HepG2 (cell line): ENCODE data around the gene RYR2. TPM values are rescaled to one million over a fixed set of nuclear protein-coding genes. Genes with fewer than 3 reads are reported as not detected.

Experiments used
- BORCS8-MEF2B ChIP-seq: sonication (generic); formaldehyde crosslinking; IDR thresholded peaks from 2 replicates; pipeline ENCODE4 v1.8.0; 2022; ENCODE audit warnings: mild to moderate bottlenecking, missing genetic modification reagents
- CREM ChIP-seq, 2 experiments: sonication (generic) in 1 of 2; formaldehyde crosslinking in 1 of 2; IDR thresholded peaks; 2 replicates each; pipeline versions ENCODE4 v1.4.0 to v1.6.1; 2016 to 2020; ENCODE audit warnings: antibody characterized with exemption in 1 of 2, mild to moderate bottlenecking in 1 of 2, missing genetic modification reagents in 1 of 2
- ETS1 ChIP-seq: sonication (generic); formaldehyde crosslinking; IDR thresholded peaks from 2 replicates; pipeline ENCODE4 v1.4.0; 2020; ENCODE audit warnings: missing genetic modification reagents
- HNF4A ChIP-seq: sonication (generic); formaldehyde crosslinking; IDR thresholded peaks from 2 replicates; pipeline ENCODE4 v1.4.0; 2020; ENCODE audit warnings: missing genetic modification reagents
- HNRNPUL1 ChIP-seq: fragments of 200-400 bp; formaldehyde crosslinking; IDR thresholded peaks from 2 replicates; pipeline ENCODE4 v1.6.1; 2017; ENCODE audit warnings: low read depth, mild to moderate bottlenecking, low read length, moderate library complexity
- ISL2 ChIP-seq: sonication (generic); formaldehyde crosslinking; IDR thresholded peaks from 2 replicates; pipeline ENCODE4 v1.5.0; 2020; ENCODE audit warnings: missing genetic modification reagents
- NFE2 ChIP-seq: sonication (generic); formaldehyde crosslinking; IDR thresholded peaks from 2 replicates; pipeline ENCODE4 v1.4.0; 2020; ENCODE audit warnings: missing genetic modification reagents
- NR2F2 ChIP-seq: IDR thresholded peaks from 2 replicates; pipeline ENCODE4 v1.6.1; 2012; ENCODE audit warnings: low read depth, inconsistent platforms, borderline replicate concordance
- PCBP1 ChIP-seq: fragments of 200-400 bp; formaldehyde crosslinking; IDR thresholded peaks from 2 replicates; pipeline ENCODE4 v1.6.1; 2017; ENCODE audit warnings: mild to moderate bottlenecking, low read depth, low read length, borderline replicate concordance
- REL ChIP-seq: sonication (generic); formaldehyde crosslinking; conservative IDR thresholded peaks from 2 replicates; pipeline ENCODE4 v1.8.0; 2022; ENCODE audit warnings: mild to moderate bottlenecking, missing genetic modification reagents, moderate library complexity
- STAG1 ChIP-seq: sonication (generic); formaldehyde crosslinking; IDR thresholded peaks from 2 replicates; pipeline ENCODE4 v1.4.0; 2020; ENCODE audit warnings: missing genetic modification reagents
- ZBTB7B ChIP-seq: sonication (generic); formaldehyde crosslinking; IDR thresholded peaks from 2 replicates; pipeline ENCODE4 v1.4.0; 2020; ENCODE audit warnings: missing genetic modification reagents
- ZFP36 ChIP-seq: fragments of 150-350 bp; IDR thresholded peaks from 2 replicates; pipeline ENCODE4 v1.6.1; 2018; ENCODE audit warnings: borderline replicate concordance, low read length, low read depth; ENCODE audit not compliant: partially characterized antibody
- ZMAT5 ChIP-seq: sonication (generic); formaldehyde crosslinking; IDR thresholded peaks from 2 replicates; pipeline ENCODE4 v1.5.0; 2020; ENCODE audit warnings: mild to moderate bottlenecking, low read depth, missing genetic modification reagents, borderline replicate concordance
- ZNF839 ChIP-seq: sonication (generic); formaldehyde crosslinking; IDR thresholded peaks from 2 replicates; pipeline ENCODE4 v1.4.0; 2020; ENCODE audit warnings: missing genetic modification reagents, mild to moderate bottlenecking, borderline replicate concordance
- polyA plus RNA-seq, 8 experiments: library from polyadenylated mRNA; depleted of rRNA in 3 of 8; stranded (reverse) in 7 of 8; unstranded in 1 of 8; fragments of >200 nt; fragmentation: Illumina TruSeq in 4 of 8; extraction: Trizol in 4 of 8; gene quantifications; 2 replicates each; pipeline versions ENCODE4 v1.2.1 to v1.2.3, GENCODE V29; 2011 to 2016; ENCODE audit warnings: low read depth in 4 of 8, missing spikeins in 1 of 8, mixed read lengths in 1 of 8; ENCODE audit not compliant: insufficient read depth in 1 of 8
- total RNA-seq, 5 experiments: library from RNA; depleted of rRNA; stranded (reverse); fragments of >200 nt; fragmentation: Illumina TruSeq; extraction: Trizol; gene quantifications; 2 replicates each; pipeline ENCODE4 v1.2.3, GENCODE V29; 2016; ENCODE audit warnings: low read depth in 1 of 5
- TF ChIP-seq, protein P1 (sequence below): sonication (generic); formaldehyde crosslinking; IDR thresholded peaks from 2 replicates; pipeline ENCODE4 v1.8.1; 2023; ENCODE audit warnings: mild to moderate bottlenecking, moderate library complexity, missing genetic modification reagents
- TF ChIP-seq, protein P2 (sequence below): sonication (generic); formaldehyde crosslinking; IDR thresholded peaks from 2 replicates; pipeline ENCODE4 v1.8.1; 2022; ENCODE audit warnings: mild to moderate bottlenecking, missing genetic modification reagents
- TF ChIP-seq, protein P3 (sequence below): sonication (generic); formaldehyde crosslinking; IDR thresholded peaks from 2 replicates; pipeline ENCODE4 v1.4.0; 2020; ENCODE audit warnings: missing genetic modification reagents, borderline replicate concordance

Gene RYR2
- total and polyA plus RNA-seq, 2 of the 13 experiments (the other 11 are each of a cell fraction or from before 2014, with no cell fraction given): not detected

GRCh38 chr1:237864338-237865244 is 822.6 kb downstream of the RYR2 start (continued):
- TF ChIP-seq ZMAT5 (CRISPR knock-in tag): no peak
- no peak for TF ChIP-seq ZFP36
- no peak; the same call in 1 of the 2 replicates for TF ChIP-seq REL (CRISPR knock-in tag)
- TF ChIP-seq, protein P1, sequence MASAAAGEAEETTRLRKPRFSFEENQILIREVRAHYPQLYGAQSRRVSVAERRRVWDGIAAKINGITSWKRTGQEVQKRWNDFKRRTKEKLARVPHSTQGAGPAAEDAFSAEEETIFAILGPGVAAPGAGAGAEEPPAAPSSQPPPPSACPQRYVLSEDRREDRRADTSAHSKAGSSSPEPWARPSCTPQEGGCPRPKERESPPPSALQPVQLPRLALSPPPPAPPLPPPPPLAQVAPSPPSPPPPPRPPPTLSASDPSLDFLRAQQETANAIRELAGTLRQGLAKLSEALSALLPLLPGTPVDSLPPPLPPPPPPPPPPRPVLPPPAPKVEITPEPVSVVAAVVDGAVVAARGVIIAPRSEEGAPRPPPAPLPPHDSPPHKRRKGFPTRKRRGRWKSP (CRISPR knock-in tag): peak; percentile 73
- peak; percentile 85 for TF ChIP-seq NR2F2
- TF ChIP-seq HNF4A (CRISPR knock-in tag): peak; percentile 80
- TF ChIP-seq ZBTB7B: no peak
- peak; percentile 24; the same call in 1 of the 2 replicates for TF ChIP-seq CREM (IDR thresholded peaks at IDR 0.05)
- no peak for TF ChIP-seq CREM (CRISPR knock-in tag; IDR thresholded peaks at IDR 0.05)
- TF ChIP-seq, protein P2, sequence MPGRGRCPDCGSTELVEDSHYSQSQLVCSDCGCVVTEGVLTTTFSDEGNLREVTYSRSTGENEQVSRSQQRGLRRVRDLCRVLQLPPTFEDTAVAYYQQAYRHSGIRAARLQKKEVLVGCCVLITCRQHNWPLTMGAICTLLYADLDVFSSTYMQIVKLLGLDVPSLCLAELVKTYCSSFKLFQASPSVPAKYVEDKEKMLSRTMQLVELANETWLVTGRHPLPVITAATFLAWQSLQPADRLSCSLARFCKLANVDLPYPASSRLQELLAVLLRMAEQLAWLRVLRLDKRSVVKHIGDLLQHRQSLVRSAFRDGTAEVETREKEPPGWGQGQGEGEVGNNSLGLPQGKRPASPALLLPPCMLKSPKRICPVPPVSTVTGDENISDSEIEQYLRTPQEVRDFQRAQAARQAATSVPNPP (CRISPR knock-in tag): peak; percentile 83
- TF ChIP-seq, protein P3, sequence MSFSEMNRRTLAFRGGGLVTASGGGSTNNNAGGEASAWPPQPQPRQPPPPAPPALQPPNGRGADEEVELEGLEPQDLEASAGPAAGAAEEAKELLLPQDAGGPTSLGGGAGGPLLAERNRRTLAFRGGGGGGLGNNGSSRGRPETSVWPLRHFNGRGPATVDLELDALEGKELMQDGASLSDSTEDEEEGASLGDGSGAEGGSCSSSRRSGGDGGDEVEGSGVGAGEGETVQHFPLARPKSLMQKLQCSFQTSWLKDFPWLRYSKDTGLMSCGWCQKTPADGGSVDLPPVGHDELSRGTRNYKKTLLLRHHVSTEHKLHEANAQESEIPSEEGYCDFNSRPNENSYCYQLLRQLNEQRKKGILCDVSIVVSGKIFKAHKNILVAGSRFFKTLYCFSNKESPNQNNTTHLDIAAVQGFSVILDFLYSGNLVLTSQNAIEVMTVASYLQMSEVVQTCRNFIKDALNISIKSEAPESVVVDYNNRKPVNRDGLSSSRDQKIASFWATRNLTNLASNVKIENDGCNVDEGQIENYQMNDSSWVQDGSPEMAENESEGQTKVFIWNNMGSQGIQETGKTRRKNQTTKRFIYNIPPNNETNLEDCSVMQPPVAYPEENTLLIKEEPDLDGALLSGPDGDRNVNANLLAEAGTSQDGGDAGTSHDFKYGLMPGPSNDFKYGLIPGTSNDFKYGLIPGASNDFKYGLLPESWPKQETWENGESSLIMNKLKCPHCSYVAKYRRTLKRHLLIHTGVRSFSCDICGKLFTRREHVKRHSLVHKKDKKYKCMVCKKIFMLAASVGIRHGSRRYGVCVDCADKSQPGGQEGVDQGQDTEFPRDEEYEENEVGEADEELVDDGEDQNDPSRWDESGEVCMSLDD: no peak
- TF ChIP-seq PCBP1: no peak
- no peak for TF ChIP-seq HNRNPUL1
- TF ChIP-seq NFE2 (CRISPR knock-in tag): no peak
- peak; percentile 74 for TF ChIP-seq ISL2 (CRISPR knock-in tag)
- peak; percentile 89 for TF ChIP-seq STAG1
- TF ChIP-seq ZNF839: no peak
- TF ChIP-seq ETS1: no peak
- peak; percentile 92 for TF ChIP-seq BORCS8-MEF2B
